GM20431 (cell line): ENCODE data around the gene GULP1.

Experiments
- in situ Hi-C: fragments of 300-500 bp; cut with MseI, MboI; formaldehyde crosslinking; loops from one replicate; pipeline ENCODE4 v1.15.0; 2020; ENCODE audit warnings: low sequenced_read_pairs; ENCODE audit not compliant: unreplicated experiment

GULP1 gene

DNA sequence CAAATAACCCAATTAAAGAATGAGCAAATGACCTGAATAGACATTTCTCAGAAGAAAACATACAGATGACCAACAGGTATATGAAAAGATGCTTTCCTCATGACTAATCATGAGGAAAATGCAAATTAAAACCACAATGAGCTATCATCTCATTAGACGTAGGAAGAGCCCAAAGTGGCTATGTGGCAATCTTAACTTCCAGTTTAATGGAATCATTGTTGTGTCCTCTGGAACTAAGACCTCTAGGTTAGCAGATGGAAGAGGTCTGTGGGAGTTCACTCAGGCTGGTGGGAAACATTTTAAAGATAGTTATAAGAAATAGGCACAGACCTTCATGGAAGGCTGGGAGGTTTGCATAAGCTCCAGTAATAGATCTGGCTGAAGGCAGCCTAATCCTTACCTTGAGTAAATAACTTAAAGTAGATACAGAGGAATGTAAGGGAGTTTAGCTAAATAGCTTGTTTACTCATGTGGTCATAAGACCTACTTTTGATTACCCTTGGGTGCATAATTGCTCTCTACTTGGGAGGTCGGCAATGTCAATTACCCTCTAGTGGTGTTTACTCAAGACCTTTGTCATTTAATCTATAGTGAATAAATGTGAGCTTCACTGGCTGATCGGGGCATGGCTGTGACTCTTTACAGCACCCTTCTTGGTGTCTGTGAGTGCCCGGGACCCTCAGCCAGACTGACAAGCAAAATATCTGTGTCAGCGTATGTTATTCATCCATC lies 119.0 kb downstream of the GULP1 start:
- in situ Hi-C loops = no loop called here

DNA sequence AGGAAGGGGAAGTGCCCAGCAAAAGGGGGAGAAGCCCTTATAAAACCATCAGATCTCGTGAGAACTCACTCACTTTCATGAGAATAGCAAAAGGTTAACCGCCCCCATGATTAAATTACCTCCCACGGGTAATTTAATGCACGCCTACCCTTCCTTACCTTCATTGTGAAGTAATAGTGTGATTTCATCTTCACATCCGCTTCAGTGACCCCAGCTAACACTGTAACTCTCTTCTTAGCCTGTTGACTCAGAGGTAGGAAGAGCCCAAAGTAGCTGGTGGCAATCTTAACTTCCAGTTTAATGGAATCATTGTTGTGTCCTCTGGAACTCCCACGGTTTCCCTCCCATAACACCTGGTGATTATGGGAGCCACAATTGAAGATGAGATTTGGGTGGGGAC lies 120.5 kb downstream of the GULP1 start:
- in situ Hi-C loops = no loop called here

DNA sequence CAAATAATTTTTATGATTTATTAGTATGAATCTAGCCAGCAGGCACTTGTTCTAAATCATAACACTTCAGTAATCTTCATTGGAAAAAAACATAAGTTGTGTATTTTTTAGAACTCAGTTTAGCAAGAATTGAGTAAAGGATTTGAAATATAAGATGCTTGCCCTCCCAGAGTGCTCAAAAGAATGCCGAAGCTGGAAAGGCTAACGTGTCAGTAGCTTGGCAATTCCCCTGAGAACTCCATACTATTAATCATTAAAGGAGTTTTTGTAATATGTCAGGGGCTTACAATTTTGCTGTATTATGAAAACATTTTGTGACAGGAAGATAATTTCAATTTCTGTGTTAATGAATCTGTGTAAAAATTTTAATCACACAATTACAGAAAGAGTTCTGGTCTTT lies 122.7 kb downstream of the GULP1 start:
- in situ Hi-C loops = no loop called here

DNA sequence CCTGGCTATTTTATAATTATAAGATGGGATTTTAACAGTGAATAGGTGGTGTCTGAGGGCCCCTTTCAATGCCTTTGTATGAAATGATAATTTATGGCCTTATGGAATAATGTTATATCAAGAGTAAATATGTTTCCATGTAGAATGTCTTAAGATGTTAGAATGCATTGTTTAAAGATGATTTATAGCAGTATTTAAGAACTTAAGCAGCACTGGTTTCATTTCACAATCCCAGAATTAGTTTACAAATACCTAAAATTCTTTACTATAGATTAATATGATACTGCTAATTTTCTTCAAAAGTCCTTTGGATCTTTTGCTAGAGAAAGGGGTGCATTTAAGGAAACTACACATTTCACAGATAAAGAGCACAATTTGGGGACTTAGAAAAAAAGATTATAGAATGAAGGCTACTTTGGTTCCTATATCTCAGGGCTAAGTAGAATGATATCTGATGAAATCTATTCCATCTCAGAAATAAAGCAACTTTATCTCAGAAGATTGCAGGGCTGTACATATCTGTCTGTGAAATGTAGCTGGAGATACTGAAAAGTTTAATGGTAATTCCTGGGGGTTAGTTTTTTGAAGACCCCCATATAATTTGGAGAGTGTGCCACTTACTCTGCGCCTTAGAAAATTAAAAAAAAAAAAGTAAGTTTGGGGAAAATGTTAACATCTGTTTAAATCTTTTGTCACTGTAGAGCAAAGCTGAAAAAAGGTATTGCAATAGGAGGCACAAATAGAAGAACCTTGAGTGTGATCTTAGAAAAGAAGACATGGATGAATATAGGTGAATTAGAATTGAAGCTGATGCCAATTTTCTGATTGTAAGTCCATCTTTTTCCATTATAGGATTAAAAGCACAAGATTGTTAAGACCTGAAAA lies 123.4 kb downstream of the GULP1 start:
- in situ Hi-C loops = no loop called here

DNA sequence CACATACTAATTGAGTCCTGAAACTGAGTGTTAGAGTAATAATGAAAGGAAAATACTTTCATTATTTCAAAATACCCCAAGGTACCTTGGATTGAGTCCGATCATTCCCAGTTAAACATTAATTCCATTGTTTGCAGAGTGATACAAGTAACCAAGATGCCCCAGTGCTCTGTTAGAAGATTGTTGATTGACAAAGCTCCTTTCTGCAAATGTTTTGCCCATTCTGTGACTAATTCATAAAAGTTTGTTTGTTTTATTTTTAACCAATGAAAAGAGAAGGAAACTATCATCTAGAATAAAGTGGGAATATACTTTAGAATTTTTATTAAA lies 124.0 kb downstream of the GULP1 start:
- in situ Hi-C loops = no loop called here

DNA sequence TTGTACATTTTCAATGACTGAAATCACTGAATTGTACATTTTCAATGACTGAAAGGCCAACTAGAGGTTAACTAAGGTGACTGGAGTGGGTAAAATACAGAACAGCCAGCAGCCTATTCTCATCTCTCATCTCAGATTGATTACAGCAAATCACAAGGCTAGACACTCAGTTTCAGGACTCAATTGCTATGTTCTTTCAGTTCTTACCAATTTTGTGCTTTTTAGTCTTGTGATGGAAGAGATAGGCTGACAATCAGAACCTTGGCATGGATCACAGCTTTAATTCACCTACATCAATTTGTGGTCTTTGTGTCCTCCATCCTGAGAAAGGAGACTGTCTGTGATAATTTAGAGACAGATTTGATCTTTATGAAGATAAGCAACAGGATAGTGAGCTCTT lies 124.7 kb downstream of the GULP1 start:
- in situ Hi-C loops = no loop called here

DNA sequence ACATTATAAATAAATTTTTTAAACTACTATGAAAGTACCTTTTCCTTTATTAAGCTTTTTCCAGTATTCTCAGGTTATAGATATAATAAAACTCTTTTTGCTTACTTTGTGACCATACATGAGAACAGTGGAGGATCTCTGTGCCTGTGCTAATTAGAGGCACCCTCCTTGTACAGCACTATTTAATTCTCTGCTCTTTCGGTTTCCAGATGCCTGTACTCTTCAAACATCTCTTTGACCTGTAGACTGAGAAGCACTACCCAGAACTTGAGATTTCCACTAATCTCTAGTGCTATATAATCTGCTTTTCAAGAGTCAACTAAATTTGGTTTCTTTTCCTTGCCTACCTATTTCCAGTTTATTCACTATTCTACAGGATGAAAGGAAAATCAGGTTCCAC lies 131.1 kb downstream of the GULP1 start:
- in situ Hi-C loops = no loop called here

DNA sequence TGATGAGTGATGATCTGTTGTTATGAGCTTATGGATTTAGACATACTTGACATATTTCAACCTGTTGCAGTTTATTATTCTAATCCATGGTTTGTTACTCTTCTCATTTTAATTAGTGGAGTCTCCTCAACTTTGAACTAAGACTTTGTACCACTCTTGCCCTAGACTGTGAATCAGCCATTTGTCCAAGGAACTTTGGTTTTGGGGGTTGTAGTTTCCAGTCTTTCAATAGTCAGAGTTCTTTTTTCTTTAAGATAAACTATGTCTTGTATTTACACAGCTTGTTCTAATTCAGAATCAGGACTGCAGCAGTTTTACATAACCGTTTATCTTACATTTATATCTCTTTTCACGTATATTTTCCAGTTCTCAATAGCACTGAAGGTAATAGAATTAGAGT lies 133.6 kb downstream of the GULP1 start:
- in situ Hi-C loops = no loop called here

DNA sequence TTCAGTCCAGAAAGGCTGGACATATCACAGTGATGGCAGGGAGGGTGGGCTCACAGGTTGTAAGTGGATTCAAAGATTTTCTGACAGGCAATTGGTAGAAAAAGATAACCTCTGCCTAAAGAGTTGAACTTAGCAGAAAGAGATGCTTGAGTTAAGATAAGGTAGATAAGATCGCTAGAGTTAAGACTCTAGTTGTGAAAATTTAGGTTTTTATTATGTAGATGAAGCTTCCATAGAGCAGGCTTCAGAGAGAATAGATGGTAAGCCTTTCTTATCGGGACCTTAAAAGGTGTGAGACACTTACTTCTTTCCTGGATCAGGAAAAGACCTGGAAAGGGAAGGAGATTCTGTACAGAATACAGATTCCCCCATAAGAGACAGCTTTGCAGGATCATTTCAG lies 134.4 kb downstream of the GULP1 start:
- in situ Hi-C loops = no loop called here

DNA sequence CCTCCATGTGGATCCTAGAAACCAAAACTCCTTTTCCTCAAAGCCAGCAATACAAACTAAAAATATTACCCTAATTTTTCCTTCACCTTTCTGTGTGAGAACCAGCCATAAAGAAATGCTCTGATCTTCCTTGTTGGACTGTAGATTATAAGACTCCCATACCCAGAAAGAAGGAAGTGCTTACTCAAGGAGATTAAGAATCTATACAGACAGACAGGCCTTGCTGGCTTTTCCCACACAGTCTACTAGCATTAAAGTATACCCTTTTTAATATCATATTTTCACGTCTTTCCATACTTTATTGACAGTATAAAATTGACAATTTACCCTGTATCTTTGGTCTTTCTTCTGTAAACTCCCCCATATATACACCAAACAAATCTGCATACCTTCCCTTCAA lies 139.0 kb downstream of the GULP1 start:
- in situ Hi-C loops = no loop called here

DNA sequence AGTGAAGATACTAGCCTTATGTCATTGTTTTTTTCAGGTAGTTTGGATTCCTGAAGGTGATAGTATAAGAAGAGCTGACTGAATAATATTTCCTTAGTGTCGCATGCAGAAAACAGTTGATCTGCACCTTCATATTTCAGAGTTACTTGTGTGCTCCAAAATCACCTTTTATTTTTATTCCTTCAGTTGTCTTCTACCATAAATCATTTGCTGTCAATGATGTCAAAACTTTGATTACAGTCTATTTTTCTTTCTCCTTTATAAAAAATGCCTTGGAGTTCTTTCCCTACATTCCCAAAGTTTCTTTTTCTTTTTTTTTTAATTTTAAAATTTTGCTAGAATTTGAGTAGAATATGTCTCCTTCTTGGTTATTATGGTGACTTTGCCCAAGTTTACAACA lies 142.3 kb downstream of the GULP1 start:
- in situ Hi-C loops = no loop called here

DNA sequence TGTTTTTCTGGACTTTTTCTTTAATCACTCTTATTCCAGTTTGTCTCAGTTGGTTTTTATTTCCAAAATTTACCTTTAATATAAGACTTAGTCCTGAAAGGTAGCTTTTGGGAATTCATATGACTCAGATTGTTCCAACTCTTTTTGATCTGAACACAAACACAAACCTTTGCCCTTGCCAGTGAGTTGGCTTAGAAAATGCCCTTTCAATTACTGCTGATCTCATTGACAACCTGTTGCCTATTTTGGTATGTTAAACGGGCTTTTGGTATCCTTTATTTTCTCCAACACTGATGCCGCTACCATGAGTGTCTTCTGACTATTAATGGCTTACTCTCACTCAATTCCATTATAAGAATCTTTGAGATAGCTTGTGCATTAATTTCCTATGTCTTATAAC lies 143.4 kb downstream of the GULP1 start:
- in situ Hi-C loops = no loop called here

DNA sequence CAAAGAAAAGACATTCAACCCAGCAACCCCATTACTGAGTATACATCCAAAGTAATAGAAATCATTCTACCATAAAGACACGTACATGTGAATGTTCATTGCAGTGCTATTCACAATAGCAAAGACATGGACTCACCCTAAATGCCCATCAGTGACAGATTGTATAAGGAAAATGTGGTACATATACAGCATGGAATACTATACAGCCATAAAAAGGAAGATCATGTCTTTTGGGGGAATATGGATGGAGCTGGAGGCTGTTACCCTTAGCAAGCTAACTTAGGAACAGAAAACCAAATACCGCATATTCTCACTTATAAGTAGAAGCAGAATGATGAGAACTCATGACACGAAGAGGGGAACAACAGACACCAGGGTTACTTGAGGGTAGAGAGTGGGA lies 145.9 kb downstream of the GULP1 start:
- in situ Hi-C loops = no loop called here

DNA sequence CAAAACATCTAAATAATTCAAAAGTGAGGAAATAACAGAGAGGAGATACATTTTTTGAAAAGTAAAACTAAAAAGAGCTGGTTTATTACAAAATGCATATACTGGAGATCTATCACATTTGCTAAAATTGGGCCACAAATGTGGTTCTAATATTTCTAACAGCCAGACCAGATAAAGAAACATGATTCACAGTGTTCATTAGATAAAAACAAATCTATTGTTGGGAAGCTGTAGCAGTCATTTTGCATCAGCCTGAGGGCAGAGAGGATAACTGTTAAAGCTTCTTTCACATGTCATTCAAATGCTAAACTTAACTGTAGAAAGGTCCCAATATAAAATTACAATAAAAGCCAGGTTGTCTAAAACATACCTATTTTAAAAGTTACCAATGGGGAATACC lies 148.3 kb downstream of the GULP1 start:
- in situ Hi-C loops = no loop called here

DNA sequence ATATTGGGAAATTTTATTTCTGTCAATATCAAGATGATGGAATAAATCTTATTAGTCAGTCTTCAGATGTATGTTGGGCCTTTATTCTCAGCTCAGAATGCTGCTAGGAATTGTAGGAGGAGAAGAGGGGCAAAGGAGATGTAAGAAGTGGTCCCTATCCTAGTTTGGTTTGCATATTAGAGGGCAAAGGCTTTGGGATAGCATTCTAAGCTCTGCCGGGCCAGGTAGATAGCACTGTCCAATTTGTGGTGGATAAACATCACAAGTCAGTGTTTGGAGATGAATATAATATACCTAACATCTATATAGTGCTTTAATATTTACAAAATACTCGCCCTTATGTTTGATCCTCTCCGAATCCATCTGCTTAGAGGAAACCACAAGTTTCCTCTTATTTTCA lies 149.2 kb downstream of the GULP1 start:
- in situ Hi-C loops = no loop called here

DNA sequence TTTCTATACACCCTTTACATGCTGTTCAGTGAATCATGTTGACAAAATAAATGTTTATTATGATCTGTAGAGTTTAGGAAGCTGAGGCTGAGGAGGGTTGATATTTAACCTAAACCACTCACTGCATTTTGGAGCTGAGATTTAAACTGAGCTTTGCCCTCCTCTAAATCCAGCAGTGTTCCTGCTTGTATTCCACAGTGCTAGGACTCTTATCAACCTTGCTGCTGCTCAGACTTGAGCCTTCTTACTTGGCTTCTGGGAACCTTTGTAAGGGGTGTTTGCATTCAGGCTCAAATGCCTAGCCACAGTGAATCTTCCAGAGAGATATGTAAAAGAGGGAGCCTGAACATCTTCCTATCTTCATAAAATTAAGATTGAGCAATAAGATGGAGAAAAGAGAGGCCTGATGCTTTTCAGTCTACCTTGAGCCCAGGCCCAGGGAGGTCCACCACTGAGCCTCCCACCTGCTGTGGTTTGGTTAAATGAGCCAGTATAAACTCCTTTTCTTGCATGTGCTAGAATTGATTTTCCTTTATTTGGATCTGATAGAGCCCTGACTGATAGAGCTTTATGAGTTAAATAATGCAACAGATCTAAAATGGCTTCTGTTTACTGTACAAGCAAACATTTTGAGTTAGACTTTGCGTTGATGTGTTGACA lies 149.7 kb downstream of the GULP1 start:
- in situ Hi-C loops = no loop called here

DNA sequence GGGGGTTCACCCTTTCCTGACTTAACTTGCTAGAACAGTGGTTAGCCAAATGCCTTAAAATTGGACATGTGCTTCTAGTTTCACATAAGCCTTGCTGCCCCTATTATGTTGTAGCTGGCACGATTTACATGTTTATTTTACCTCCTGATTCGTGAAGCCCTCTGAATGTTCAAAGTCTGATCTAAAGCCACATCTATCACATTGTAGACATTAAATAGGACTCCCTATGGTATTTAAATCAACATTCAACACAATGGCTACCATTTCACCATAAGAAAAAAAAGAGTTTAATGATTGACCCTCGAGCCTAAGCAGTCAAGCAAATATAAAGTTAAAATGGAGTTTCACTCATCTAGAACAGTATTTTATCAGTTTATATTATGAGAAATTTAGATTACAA lies 151.5 kb downstream of the GULP1 start:
- in situ Hi-C loops = no loop called here

DNA sequence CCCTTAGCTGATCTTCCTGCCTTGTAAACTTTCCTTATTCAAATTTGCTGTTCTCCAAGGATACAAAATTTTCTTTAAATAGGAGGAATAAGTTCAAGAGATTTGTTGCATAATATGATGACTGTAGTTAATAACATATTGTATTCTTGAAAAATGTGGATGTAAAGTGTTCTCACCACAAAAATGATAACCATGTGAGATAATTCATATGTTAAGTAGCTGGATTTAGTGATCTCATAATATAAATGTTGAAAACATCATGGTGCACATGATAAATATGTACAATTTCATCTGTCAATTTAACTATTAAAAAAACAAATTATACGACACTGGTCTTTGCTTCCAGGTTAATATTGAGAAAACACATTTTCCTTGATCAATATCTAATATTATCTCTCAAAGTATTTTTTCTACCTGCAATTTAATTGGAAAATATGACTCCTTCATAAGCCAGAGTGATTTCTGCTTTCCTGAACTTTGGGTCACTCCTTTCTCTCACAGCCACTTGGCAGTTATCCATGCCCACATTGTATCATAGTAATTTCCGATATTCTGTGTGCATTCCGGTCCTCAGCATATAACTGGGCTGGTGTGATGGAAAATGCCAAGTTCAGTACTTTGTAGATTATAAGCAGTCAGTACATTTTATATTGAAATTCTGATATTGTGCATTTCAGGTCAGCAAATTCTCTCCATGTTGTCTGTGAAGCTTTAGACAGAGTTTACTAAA lies 152.6 kb downstream of the GULP1 start:
- in situ Hi-C loops = no loop called here

DNA sequence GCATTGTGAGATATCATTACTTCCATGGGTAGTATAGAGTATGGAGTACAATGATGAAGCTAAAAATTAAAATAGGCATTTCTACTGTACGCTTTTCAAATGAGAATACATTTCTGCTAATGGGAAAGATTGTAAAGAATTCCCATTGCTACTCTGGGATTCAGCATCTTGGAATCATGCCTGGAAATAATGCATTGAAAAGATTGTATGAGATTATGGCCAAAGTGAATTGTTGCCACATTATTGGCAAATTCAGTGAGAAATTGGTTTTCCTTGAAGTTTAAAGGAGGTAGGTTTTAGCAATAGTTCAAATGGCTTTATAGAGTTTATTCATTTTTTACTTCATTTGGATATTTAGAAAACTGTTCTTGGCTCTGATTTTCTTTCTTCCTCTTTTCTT lies 157.9 kb downstream of the GULP1 start:
- in situ Hi-C loops = no loop called here

DNA sequence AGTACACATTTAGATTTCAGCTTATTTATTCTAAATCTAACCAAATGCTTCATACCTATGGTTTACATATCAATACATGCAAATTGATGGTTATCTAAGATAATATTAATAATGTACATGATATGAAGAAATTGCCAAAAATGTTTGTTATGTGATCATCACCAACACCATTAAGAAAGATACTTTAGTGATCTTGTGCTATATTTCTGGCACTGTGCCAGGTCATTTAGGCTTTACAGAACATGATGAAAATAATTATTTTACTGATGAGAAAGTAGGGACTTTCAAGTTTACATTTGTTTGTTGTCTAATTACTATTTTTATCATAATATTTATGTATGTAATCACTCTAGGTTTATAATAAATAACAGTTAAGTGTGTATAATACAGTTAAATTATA lies 158.3 kb downstream of the GULP1 start:
- in situ Hi-C loops = no loop called here
